Thymus (tissue), 11 donors: ENCODE data around the gene RRM2. TPM values are rescaled to one million over a fixed set of nuclear protein-coding genes. Genes with fewer than 3 reads are reported as not detected.

Source experiments
- DNase-seq, 9 donors: peaks; one replicate each; pipeline ENCODE4 v3.0.0-alpha.2; 2013; ENCODE audit warnings: low spot score in 9 of 9, low read depth in 6 of 9, missing footprints in 1 of 9
- H3K27ac ChIP-seq, 2 donors: one replicate each; pipeline ENCODE4 v1.5.1; 2013; ENCODE audit warnings: control low read depth in 1 of 2, low read depth in 1 of 2, low read length in 1 of 2, mild to moderate bottlenecking in 1 of 2, moderate library complexity in 1 of 2
- H3K27me3 ChIP-seq, 2 donors: one replicate each; pipeline ENCODE4 v1.5.1; 2013; ENCODE audit warnings: low read length in 1 of 2; ENCODE audit not compliant: control insufficient read depth in 2 of 2, insufficient read depth in 1 of 2
- H3K36me3 ChIP-seq, 2 donors: one replicate each; pipeline ENCODE4 v1.5.1; 2013; ENCODE audit warnings: low read length in 1 of 2, mild to moderate bottlenecking in 1 of 2, moderate library complexity in 1 of 2; ENCODE audit not compliant: control insufficient read depth in 2 of 2, insufficient read depth in 2 of 2
- H3K4me1 ChIP-seq, 2 donors: one replicate each; pipeline ENCODE4 v1.5.1; 2013; ENCODE audit warnings: low read length in 2 of 2; ENCODE audit not compliant: control insufficient read depth in 2 of 2, insufficient read depth in 2 of 2
- H3K4me3 ChIP-seq, 2 donors: one replicate each; pipeline ENCODE4 v1.5.1; 2013; ENCODE audit warnings: low read length in 2 of 2, control low read depth in 1 of 2, mild to moderate bottlenecking in 1 of 2
- H3K9me3 ChIP-seq, 2 donors: one replicate each; pipeline ENCODE4 v1.5.1; 2013; ENCODE audit warnings: low read length in 1 of 2, mild to moderate bottlenecking in 1 of 2; ENCODE audit not compliant: control insufficient read depth in 2 of 2, insufficient read depth in 1 of 2
- WGBS: extraction: QIAGEN DNeasy Blood & Tissue Kit; methylation state at CpG from one replicate; pipeline ENCODE4 v1.1.7; 2013; 5-methylcytosine and 5-hydroxymethylcytosine counted together
- polyA plus RNA-seq: library from polyadenylated mRNA; stranded (reverse); fragments of 200-250 nt; gene quantifications from one replicate; pipeline ENCODE4 v1.2.3, GENCODE V29; 2013
- total RNA-seq: library from RNA; stranded (reverse); fragments of 120-200 nt; gene quantifications from one replicate; pipeline ENCODE4 v1.2.4, GENCODE V29; 2013
- donor health status: healthy.

The RRM2 gene
- total and polyA plus RNA-seq, 2 donors = 4.2 to 79.0 TPM

DNA sequence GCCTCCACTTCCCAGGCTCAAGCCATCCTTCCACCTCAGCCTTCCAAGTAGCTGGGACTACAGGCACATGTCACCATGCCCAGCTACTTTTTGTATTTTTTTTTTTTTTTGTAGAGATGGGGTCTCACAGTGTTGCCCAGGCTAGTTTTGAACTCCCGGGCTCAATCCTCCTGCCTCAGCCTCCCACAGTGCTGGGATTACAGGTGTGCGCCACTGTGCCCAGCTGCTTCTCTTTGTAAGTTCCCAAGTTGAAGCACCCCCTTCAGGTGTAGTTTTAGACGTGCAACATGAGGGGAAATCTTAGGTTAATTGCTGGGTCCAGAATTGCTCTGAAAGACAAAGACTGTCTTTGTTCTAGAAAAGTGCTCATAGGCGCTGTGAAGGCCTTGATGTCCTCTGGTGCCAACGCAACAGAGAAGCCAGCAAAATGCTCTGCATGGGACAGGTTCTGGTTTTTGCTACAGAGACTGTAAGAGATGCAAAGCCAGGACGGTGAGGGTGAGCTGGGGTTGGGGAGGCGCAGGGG lies 46.6 kb downstream of the RRM2 start:
- DNase-seq = no peak
- no peak overlapping the region for H3K27ac ChIP-seq
- H3K9me3 ChIP-seq = no peaks in the 10 kb centered on the region
- 97% methylated on average over 7 of the region's 7 CpGs for WGBS
- no peaks in the 10 kb centered on the region for H3K27me3 ChIP-seq
- peaks cover 10 to 27% of the 10 kb centered on the region in 2 donors for H3K4me1 ChIP-seq
- H3K36me3 ChIP-seq = peaks cover 40 to 55% of the 10 kb centered on the region in 2 donors
- no peak overlapping the region for H3K4me3 ChIP-seq

GRCh38 chr2:10169581-10169980 lies 47.0 kb downstream of the RRM2 start:
- Histone ChIP-seq H3K9me3 (no peaks in the 10 kb centered on the region), H3K27me3 (no peaks in the 10 kb centered on the region), H3K27ac (no peak overlapping the region), H3K4me3 (no peak overlapping the region), H3K36me3 (peaks cover 35 to 51% of the 10 kb centered on the region in 2 donors), H3K4me1 (peaks cover 10 to 24% of the 10 kb centered on the region in 2 donors)
- DNase-seq = no peak
- WGBS = 94% methylated on average over 11 of the region's 11 CpGs

DNA sequence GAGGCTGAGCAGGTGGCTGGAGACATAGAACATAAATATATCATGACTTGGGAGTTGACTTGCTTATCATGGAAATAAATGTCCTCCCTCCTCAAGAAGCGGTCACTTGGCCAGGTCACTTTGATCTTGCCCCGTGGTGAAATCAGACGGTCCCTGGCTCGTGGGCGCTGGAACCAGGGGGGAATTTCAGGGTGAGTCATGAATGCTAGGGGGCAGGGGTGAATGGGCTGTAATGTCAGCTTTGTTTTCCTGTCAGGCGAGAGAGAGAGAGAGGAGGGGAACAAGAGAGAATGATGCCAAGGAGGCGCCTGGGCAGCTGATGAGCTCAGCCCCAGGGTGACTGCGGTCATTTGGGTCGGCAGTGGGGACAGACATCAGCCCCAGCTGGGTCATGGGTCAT lies 47.7 kb downstream of the RRM2 start:
- Histone ChIP-seq H3K4me1 (peaks cover 10 to 24% of the 10 kb centered on the region in 2 donors), H3K27ac (no peak overlapping the region), H3K27me3 (no peaks in the 10 kb centered on the region), H3K4me3 (no peak overlapping the region), H3K36me3 (peaks cover 31 to 45% of the 10 kb centered on the region in 2 donors), H3K9me3 (no peaks in the 10 kb centered on the region)
- DNase-seq = no peak
- WGBS = 90% methylated on average over 9 of the region's 9 CpGs

- no peak for DNase-seq
- 96% methylated on average over 19 of the region's 19 CpGs for WGBS
- Histone ChIP-seq H3K4me3 (no peak overlapping the region), H3K4me1 (peaks cover 10 to 19% of the 10 kb centered on the region in 2 donors), H3K27me3 (no peaks in the 10 kb centered on the region), H3K9me3 (no peaks in the 10 kb centered on the region), H3K27ac (no peak overlapping the region), H3K36me3 (peaks cover 29 to 35% of the 10 kb centered on the region in 2 donors)
These were observed 48.7 kb downstream of the RRM2 start for GRCh38 chr2:10171006-10171800.

GRCh38 chr2:10172033-10172871 lies 49.7 kb downstream of the RRM2 start:
- H3K4me3 ChIP-seq = no peak overlapping the region
- no peaks in the 10 kb centered on the region for H3K27me3 ChIP-seq
- no peak overlapping the region for H3K27ac ChIP-seq
- H3K36me3 ChIP-seq = peaks cover 25 to 31% of the 10 kb centered on the region in 2 donors
- H3K4me1 ChIP-seq = peaks cover 4 to 8% of the 10 kb centered on the region in 2 donors
- 91% methylated on average over 23 of the region's 23 CpGs for WGBS
- no peak for DNase-seq
- no peaks in the 10 kb centered on the region for H3K9me3 ChIP-seq

DNA sequence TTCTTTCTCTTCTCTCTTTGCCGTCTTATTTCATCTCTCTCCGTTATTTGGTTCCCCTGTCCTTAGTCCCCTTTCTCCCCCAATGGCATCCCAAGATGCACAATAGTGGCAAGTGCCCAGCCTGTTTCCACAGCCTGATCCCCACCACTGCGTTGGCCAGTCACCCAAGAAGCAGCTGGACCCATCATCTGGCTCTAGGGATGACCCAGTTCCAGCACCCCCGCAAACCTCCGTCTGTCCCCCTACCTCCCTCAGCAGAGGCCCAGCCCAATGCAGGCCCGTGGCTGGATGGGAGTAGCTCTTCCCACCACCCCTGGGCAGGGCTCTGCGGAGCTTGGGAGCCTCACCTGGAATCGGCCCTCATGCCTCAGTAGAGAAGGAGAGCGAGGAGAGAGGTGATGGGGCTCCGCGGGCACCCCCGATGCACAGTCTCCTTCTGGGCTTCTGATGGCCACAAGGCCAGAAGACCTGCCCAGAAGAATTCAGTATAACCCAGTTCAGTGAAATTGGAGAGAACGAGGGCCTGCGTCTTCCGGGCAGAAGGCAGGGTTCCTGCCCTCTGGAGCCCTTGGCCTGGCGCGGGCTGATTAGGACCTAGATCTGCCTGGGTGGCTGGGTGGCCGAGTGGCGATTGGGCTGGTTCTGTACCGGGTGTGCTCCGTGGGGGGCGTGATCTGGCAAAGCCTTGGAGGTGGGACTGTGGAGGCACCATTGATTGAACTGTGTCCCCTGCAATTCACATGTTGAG lies 50.9 kb downstream of the RRM2 start:
- Histone ChIP-seq H3K36me3 (peaks cover 27 to 31% of the 10 kb centered on the region in 2 donors), H3K27ac (no peak overlapping the region), H3K27me3 (no peaks in the 10 kb centered on the region), H3K9me3 (no peaks in the 10 kb centered on the region), H3K4me3 (no peak overlapping the region), H3K4me1 (no peaks in the 10 kb centered on the region)
- WGBS = 95% methylated on average over 22 of the region's 22 CpGs
- no peak for DNase-seq

GRCh38 chr2:10174173-10174572 lies 51.6 kb downstream of the RRM2 start:
- Histone ChIP-seq H3K27ac (no peak overlapping the region), H3K4me3 (no peak overlapping the region), H3K9me3 (no peaks in the 10 kb centered on the region), H3K4me1 (no peaks in the 10 kb centered on the region), H3K27me3 (no peaks in the 10 kb centered on the region), H3K36me3 (peaks cover 30 to 31% of the 10 kb centered on the region in 2 donors)
- DNase-seq = no peak
- WGBS = 93% methylated on average over 9 of the region's 9 CpGs

DNA sequence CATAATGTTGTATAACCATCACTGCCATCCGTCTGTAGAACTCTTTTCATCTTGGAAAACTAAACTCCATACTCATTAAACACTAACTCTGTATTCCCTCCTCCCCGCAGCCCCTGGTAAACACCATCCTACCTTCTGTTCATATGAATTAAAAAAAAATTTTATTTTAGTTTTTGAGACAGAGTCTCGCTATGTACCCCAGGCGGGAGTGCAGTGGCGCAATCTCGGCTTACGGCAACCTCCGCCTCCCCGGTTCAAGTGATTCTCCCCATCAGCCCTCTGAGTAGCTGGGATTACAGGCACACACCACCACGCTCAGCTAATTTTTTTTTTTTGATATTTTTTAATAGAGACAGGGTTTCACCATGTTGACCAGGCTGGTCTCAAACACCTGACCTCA lies 52.9 kb downstream of the RRM2 start:
- H3K9me3 ChIP-seq = no peaks in the 10 kb centered on the region
- no peaks in the 10 kb centered on the region for H3K4me1 ChIP-seq
- 93% methylated on average over 10 of the region's 10 CpGs for WGBS

More for the DNA sequence above, 52.9 kb downstream of the RRM2 start:
- no peak for DNase-seq
- H3K27me3 ChIP-seq = no peaks in the 10 kb centered on the region
- peaks cover 29 to 35% of the 10 kb centered on the region in 2 donors for H3K36me3 ChIP-seq
- no peak overlapping the region for H3K4me3 ChIP-seq
- H3K27ac ChIP-seq = no peak overlapping the region
